Stimulated activated CD4-positive, alpha-beta T cell treated with anti-CD3 and anti-CD28 coated beads, Interleukin-15, amount 100 ng/mL, for 48 hours (primary cell): ENCODE results near the gene SCYGR8.
"Not testable (repeated sequence)": the region's sequence is repeated elsewhere in the genome, so short reads cannot be mapped to it uniquely, and the experiment has no call there.

ENCODE experiments used
- DNase-seq, 2 donors: peaks; one replicate each; pipeline ENCODE4 v3.0.0-alpha.2; 2020; ENCODE audit warnings: low read depth in 2 of 2

SCYGR8 gene, protein sequence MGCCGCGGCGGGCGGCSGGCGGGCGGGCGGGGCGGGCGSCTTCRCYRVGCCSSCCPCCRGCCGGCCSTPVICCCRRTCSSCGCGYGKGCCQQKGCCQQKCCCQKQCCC

DNA sequence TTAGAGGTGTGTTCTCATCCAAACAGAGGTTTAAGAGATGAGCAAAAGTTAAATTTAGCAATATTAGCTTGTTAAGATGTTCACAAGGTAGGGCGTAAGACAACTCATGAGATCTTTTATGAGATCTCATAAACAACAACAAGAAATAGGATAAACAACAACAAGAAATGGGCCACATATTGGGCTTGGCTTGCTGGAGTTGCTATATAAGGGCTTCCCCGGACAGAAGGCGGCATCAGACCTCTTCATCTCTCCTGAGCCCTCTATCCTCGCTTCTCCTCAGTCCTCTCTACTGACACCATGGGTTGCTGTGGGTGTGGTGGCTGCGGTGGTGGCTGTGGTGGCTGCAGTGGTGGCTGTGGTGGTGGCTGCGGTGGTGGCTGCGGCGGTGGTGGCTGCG lies at the start of gene SCYGR8:
TSS of gene SCYGR8 (plus strand) at position 301 of the 400 bp plus-strand sequence. CDS start at position 301, 0 bp downstream.
- DNase-seq: no peak

DNA sequence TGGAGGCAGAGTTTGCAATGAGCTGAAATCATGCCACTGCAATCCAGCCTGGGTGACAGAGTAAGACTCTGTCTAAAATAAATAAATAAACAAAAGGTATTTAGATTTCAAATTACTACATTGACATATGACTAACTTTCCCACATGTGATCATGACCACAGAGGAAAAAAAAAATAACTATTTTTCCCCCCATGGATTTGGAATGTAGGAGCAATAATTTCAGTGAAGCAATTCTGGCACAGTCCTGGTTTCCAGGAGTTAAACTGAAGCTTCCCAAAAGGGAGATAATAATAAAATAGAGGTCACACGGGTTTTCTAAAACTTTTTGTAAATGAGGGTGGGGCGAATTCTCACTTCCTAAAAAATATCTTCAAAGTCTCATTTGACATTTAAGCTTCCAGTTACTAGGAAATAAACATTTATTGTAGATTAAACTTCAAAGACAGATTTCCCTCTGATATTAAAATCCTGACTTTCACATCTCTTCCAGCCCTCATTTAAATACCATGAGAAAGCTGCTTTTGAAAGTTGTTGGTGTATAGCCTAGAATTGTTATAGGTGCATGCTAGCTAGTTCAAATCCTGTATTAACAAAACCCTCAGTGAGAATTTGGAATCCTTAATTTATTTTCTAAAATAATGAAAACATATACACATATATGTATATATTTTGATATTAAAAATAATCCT lies 48.6 kb upstream of the SCYGR8 start:
- no peak for DNase-seq

DNA sequence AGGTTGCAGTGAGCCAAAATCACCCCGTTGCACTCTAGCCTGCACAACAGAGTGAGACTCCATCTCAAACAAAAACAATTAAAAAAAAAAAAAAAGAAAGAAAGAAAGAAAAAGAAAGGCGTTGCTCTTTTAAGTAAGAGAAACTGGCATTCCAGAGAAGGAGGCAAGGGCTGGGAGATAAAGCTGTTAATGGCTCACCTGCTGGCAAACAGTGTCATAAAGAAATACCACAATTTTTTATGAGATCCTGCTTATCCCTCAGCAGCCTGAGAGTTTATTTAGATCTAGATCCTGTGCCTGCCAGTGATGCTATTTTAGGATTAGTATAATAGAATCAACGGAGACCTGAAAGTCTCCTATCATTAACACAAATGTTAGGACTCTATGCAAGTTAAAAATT lies 44.1 kb upstream of the SCYGR8 start:
- no peak for DNase-seq

DNA sequence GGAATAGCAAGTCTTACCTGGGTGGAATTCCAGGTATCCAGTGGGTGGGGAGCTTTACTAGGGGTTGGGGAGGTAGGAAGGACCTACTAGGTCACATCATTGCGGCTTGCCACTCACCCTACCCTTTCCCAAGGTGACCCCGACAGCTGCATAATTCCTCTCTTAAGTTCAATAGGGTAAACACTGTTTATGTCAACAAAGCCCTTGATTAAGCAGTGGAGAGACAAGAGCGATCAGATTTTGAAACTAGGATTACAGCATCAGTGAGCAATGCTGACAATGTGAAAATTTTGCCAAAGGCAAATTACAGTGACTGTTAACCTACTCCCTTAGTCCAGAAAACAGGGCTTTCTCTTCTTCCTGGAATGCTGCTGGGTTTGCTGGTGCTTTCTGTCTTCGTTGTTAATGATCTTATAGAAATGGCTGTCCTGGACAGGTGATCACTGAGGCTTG lies 42.4 kb upstream of the SCYGR8 start:
- no peak for DNase-seq

DNA sequence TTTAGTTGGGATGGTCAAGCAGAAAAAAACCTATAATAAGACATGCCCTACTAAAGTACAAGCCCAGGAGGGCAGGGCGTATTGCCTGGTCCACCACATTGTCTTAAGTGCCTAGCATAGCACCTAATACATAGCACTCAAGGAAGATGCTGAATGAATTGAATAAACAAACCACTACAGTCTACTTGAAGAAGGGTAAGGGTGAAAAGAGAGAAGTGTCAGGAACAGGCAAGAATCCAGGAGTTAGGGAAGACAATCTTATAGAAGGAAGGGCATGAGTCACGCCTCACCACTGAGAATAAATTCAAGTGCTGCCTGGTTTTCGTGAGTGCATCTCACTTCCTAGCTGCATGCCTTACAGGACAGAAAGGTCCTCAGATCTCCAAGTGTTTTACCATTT lies 41.7 kb upstream of the SCYGR8 start:
- DNase-seq: no peak

DNA sequence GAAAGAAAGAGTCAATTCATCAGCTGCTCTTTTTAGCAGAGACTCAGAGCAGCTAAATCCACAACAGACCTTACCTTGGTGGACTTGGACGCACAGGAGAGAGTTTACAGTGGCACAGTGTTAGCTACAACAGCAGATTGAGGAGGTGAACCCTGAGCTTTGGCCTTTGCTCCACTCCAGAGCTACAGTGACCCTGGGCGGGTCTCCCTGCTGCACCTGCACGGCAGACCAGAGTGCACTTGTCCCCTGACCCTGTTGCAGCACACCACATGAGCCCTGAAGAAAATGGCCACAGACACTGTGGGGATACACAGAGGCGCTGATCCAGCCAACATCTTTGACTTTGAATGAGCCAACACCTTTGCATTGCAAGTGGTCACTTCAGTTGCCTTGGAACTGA lies 38.8 kb upstream of the SCYGR8 start:
- DNase-seq: no peak

DNA sequence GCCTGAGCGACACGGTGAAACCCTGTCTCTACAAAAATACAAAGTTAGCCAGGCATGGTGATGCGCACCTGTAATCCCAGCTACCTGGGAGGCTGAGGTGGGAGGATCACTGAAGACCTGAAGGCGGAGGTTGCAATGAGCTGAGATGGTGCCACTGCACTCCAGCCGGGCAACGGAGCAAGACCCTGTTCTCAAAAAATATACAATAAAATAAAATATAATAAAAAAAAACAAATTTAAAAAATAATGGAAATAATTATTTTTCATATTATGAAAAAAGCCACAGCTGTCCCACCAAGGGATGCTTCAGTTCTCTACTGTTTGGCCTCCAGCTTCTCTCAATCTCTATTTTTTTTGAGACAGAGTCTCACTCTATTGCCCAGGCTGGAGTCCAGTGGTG lies 38.3 kb upstream of the SCYGR8 start:
- no peak for DNase-seq

DNA sequence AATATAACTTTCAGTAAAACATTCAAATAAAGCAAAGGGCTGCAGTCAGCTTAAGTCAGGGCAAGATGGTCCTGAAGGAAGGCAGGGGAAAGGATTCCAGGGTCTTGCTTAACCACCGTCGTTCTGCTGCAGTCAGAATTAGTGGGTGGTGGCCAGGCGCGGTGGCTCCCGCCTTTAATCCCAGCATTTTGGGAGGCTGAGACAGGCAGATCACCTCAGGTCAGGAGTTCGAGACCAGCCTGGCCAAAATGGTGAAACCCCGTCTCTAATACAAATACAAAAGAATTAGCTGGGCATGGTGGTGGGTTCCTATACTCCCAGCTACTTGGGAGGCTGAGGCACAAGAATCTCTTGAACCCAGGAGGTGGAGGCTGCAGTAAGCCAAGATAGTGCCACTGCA lies 34.7 kb upstream of the SCYGR8 start:
- no peak for DNase-seq

DNA sequence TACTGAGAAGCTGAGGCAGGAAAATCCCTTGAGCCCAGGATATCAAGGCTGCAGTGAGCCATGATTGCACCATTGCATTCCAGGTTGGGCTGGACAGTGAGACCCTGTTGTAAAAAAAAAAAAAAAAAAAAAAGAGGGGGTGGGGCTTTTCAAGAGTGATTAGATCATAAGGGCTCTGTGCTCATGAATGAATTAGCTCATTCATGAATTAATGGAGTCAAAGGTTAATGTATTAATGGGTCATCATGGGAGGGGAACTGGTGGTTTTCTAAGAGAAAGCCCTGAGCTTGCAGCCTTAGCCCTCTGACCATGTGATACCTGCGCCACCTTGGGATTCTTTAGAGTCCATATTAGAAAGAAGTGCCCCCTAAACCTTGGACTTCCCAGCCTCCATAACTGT lies 32.4 kb upstream of the SCYGR8 start:
- DNase-seq: no peak

DNA sequence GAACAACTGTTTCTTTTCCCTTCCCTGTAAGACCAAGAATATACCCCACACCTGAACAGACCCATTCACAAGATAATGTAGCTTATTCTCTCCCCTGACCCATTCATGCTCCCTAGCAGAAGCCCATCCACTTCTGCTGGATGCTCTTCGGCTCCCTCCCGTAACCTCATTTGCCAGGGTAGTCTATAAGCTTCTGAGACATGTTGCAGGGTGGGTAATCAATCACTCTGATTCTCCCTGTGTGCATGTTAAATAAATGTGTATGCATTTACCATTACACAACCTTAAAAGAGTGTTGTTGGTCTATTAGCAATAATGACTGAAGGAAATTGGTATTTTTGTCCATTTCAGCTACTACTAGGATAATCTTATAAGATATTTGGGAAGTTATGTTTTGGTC lies 29.2 kb upstream of the SCYGR8 start:
- DNase-seq: no peak

DNA sequence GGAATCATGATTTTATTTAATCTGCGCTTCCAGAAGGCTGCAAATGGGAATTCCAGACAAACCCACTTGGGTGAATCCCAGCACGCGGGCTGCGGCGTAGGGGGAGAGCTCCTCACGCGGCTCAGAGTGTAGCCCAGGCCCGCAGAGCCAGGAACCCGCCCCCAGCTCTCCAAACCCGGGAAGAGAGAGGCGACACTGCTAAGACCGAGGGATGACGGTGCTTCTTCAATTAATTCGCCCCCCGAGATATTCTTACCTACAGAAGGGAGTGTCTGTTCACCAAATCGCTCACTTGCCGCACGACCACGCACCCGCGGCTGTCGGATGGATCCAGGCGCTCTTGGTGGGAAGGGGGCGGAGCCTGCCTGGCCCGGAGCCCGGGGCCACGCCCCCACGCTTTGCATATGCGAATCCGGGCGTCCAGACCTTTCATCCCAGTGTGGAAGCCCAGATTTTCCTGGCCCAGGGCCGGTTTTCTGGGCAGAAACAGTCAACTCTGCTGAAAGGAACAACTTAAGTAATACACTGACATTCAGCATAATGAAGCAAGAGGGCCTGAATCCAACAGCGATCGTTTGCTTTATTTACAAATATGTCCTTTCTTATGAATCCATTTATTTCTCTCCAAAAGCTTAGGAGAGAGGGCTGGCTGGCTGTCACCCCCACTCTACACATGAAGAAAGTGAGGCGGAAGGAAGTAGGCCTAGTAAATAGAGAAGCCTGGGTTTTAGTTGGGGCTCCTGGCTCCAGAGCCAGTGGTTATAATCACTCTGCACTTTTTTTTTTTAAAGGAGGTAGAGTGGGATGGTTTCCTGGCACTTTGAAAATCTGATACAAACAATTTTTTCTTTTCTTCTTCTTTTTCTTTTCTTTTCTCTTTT lies 27.8 kb upstream of the SCYGR8 start, which contains the start of gene SLC19A3:
TSS of gene SLC19A3 (minus strand) at position 342 of the 881 bp plus-strand sequence. CDS start 15,710 bp downstream, outside the sequence.
- DNase-seq: peak in 1 of 2 donors; percentile 4

DNA sequence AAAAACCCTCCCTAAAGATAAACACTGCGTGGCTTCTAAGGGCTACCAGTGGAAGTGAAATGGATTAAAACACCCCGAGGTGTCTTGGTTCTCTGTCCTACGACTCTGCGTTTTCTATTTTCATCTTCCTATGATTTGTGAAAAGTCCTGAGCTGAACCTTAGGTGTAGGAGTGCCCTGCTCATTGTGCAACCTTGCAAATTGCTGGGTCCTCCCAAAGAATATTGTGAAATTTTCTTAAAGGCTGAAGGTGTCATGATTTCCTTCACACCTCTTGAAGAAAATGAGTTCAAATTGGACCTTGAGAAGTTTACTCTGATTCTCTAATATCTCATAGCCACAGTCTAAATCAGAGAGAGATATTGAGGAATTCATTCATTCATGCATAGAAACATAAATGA lies 26.1 kb upstream of the SCYGR8 start:
- no peak for DNase-seq

DNA sequence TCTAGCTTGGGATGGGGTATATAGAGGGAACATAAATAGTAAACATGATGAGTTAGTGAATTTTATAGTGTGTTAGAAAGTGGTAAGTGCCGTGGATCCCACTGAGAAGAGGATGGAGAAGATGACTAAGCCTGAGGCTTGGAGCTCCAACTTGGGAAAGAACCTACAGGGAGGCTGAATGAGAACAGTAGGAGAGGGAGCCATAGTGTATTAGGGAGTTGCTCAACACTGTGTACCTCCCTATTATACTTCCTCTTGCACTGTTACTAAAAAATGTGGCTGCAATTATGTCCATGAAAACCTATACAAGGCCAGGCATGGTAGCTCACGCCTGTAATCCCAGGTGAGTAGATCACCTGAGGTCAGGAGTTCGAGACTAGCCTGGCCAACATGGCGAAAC lies 25.0 kb upstream of the SCYGR8 start:
- no peak for DNase-seq

DNA sequence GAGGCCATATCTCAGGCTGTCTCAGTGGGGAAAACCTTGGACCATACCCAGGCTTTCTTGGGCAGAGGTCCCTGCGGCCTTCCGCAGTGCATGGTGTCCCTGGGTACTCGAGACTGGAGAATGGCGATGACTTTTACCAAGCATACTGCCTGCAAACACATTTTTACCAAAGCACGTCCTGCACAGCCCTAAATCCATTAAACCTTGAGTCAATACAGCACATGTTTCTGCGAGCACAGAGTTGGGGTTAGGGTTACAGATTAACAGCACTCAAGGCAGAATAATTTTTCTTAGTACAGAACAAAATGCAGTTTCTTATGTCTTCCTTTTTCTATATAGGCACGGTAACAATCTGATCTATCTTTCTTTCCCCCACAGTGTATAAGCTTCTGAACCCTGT lies 22.9 kb upstream of the SCYGR8 start:
- not testable (repeated sequence) for DNase-seq

DNA sequence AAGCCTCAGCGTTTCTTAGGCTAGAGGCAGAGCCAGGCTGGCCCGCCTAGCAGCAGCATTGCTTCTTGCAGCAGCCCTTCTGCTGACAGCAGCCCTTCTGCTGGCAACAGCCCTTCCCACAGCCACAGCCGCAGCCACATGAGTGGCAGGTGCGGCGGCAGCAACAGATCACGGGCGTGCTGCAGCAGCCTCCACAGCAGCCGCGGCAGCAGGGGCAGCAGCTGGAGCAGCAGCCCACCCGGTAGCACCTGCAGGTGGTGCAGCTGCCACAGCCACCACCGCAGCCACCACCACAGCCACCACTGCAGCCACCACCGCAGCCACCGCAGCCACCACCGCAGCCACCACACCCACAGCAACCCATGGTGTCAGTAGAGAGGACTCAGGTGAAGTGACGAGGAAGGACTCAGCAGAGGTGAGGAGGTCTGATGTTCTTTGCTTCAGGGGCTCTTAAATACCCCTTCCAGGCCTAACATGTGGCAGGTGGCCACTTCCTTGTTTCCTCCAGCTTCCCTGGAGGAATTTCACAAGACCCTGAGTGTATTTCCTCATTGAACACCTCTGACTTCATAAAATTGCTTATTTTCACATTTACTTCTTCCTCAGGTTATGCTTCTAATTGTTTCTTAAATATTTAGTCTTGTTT lies 21.2 kb upstream of the SCYGR8 start, which contains the start of gene SCYGR6:
TSS of gene SCYGR6 (minus strand) at position 364 of the 646 bp plus-strand sequence. CDS start at position 364, 0 bp downstream.
- no peak for DNase-seq

DNA sequence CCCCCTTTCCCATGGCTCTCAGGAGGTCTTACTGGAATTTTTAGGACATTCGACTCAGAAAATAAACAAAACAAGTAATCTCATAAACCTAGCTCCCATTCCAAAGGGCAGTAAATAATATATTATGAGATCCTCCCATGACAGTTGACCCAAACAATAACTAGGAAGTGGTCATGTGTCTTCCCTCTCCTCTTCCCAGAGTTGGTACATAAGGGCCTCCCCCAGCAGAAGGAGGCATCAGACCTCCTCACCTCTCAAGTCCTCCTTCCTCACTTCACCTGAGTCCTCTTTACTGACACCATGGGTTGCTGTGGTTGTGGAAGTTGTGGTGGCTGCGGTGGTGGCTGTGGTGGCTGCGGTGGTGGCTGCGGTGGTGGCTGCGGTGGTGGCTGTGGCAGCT lies 17.7 kb upstream of the SCYGR8 start, which contains the start of gene SCYGR7:
TSS of gene SCYGR7 (plus strand) at position 301 of the 400 bp plus-strand sequence. CDS start at position 301, 0 bp downstream.
- DNase-seq: no peak

DNA sequence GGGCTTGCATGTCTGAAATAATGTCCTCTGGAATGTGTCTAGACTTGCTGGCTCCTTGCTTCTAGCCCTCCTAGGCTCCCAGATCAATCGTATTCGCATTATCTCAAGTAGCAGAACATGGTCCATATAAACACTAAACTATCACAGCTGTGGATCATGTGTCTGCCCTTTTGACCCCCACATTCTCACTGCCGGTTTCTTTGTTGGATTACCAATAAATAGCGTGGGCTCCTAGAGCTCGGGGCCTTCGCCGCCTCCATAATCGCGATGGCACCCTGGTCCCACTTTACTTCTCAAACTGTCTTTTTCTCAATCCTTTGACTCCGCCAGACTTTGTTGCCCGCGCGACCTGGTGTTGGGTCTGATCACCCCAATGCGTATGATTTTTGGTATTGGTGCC lies 6.3 kb upstream of the SCYGR8 start:
- DNase-seq: no peak

DNA sequence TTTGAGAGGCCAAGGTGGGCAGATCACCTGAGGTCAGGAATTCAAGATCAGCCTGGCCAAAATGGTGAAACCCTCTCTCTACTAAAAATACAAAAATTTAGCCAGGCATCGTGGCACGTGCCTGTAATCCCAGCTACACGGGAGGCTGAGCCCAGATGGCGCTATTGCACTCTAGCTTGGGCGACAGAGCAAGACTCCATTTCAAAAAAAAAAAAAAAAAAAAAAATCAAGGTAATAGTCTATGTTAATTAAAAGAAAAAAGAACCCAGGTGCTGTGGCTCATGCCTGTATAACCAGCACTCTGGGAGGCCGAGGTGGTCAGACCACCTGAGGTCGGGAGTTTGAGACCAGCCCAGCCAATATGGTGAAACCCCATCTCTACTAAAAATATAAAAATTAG lies 5.0 kb upstream of the SCYGR8 start:
- DNase-seq: not testable (repeated sequence)

DNA sequence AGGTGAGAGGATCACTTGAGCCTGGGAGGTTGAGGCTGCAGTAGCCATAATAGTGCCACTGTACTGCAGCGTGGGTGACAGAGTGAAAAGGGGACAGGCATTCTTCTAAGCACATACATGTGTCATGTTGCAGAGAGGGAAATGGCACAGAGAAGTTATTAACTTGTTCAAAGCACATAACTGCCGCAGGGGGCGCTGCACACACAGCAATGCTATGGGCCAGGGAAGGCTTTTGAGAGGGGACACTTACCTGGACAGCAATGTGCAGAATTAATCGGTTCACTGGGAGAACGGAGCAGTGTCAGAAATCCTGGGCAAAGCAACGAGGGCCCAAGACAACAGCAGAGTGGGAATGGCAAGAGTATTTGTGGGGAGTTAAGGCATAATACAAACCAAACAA lies 2.4 kb downstream of the SCYGR8 start:
- DNase-seq: no peak

DNA sequence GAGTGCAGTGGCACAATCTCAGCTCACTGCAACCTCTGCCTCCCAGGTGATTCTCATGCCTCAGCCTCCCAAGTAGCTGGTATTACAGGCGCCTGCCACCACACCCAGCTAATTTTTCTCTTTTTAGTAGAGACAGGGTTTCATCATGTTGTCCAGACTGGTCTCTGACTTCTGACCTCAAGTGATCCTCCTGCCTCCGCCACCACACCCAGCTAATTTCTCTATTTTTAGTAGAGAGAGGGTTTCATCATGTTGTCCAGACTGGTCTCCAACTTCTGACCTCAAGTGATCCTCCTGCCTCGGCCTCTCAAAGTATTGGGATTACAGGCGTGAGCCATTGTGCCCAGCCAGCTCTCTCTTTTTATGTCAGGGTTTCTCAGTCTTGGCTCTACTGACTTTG lies 10.6 kb downstream of the SCYGR8 start:
- not testable (repeated sequence) for DNase-seq

DNA sequence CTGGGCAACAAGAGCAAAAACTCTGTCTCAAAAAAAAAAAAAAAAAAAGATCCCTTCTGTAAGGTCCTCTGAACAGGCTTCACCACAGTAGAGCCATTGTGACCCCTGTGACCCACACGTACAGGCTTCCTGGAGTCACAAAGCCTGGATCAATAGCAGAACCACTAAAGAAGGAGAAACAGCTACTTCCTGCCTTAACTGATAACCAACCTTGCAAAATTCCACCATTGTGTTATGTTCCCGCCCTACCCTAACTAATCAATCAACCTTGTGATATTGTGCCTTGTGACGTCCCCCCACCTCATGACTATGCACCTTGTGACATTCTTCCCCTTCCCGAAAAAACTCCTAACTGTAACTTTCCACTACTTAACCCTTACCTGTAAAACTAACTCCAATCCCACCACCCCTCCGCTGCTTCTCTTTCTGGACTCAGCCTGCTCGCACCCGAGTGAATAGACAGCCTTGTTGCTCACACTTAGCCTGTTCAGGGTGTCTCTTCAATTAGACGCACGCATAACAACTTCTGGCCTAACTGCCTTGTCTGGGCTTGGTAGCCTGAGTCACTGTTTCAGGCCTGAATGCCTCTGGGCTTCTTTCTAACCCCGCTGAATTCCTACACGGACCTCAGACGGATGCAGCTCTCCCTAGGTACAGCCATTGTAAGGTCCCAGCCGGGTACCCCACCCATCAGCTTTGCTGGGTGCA lies 13.9 kb downstream of the SCYGR8 start:
- DNase-seq: no peak
